Lung (tissue), 12 donors: ENCODE measurements around the gene CBX3. TPM values are rescaled to one million over a fixed set of nuclear protein-coding genes. Genes with fewer than 3 reads are reported as not detected.

Experiments used
- ATAC-seq: fragments of 200-7000 bp; cut with Tn5 transposase; one replicate; pipeline ENCODE4 v1.9.1; 2020; ENCODE audit warnings: moderate number of reproducible peaks; ENCODE audit not compliant: insufficient read depth, low FRiP score
- DNase-seq, 3 donors: peaks; one replicate each; pipeline ENCODE4 v3.0.0-alpha.2; 2013 to 2017
- H3K27ac ChIP-seq, 2 donors: one replicate each; pipeline ENCODE4 v1.5.1; 2013; ENCODE audit warnings: mild to moderate bottlenecking in 2 of 2, moderate library complexity in 2 of 2, control low read depth in 1 of 2, inconsistent platforms in 1 of 2, low read depth in 1 of 2, low read length in 1 of 2
- H3K27me3 ChIP-seq, 3 donors: one replicate each; pipeline ENCODE4 v1.5.1; 2013; ENCODE audit warnings: low read length in 2 of 3; ENCODE audit not compliant: control insufficient read depth in 3 of 3, insufficient read depth in 3 of 3
- H3K36me3 ChIP-seq, 4 donors: one replicate each; pipeline ENCODE4 v1.5.1; 2013; ENCODE audit warnings: low read length in 4 of 4, mild to moderate bottlenecking in 1 of 4, moderate library complexity in 1 of 4; ENCODE audit not compliant: control insufficient read depth in 4 of 4, insufficient read depth in 4 of 4
- H3K4me1 ChIP-seq, 5 donors: one replicate each; pipeline ENCODE4 v1.5.1; 2013; ENCODE audit warnings: low read length in 5 of 5, mild to moderate bottlenecking in 2 of 5, moderate library complexity in 1 of 5; ENCODE audit not compliant: control insufficient read depth in 5 of 5, insufficient read depth in 5 of 5
- H3K4me3 ChIP-seq: one replicate; pipeline ENCODE4 v1.5.1; 2013; ENCODE audit warnings: mild to moderate bottlenecking, control low read depth, moderate library complexity
- H3K9ac ChIP-seq, 2 donors: one replicate each; pipeline ENCODE4 v1.5.1; 2013; ENCODE audit warnings: low read length in 2 of 2, control low read depth in 1 of 2; ENCODE audit not compliant: insufficient read depth in 1 of 2
- H3K9me3 ChIP-seq, 4 donors: one replicate each; pipeline ENCODE4 v1.5.1; 2013; ENCODE audit warnings: low read length in 3 of 4, mild to moderate bottlenecking in 1 of 4, moderate library complexity in 1 of 4; ENCODE audit not compliant: control insufficient read depth in 4 of 4, insufficient read depth in 3 of 4
- WGBS, 2 donors: extraction: QIAGEN DNeasy Blood & Tissue Kit; methylation state at CpG; one replicate each; pipeline ENCODE4 v1.1.7; 2013; 5-methylcytosine and 5-hydroxymethylcytosine counted together
- polyA plus RNA-seq, 2 donors: library from polyadenylated mRNA; stranded (reverse); fragments of 200-250 nt; gene quantifications; one replicate each; pipeline ENCODE4 v1.2.1, GENCODE V29; 2013
- total RNA-seq, 2 donors: library from RNA; depleted of rRNA in 1 of 2; stranded (reverse); fragments of >200 nt in 1 of 2; gene quantifications; one replicate each; pipeline ENCODE4 v1.2.1, GENCODE V29; 2014 to 2021
- TF ChIP-seq, protein P1 (sequence below): IDR thresholded peaks from 2 replicates; pipeline ENCODE4 v1.5.1; 2012; ENCODE audit warnings: mild to moderate bottlenecking; ENCODE audit errors: control extremely low read depth, extremely low read depth
- donor health status: control.
- donor health status: control.
- donor health status: Bipolar disorder and iron deficiency.
- donor health status: healthy.
- donor health status: DM: yes; HTN: yes; CAD: no.

The CBX3 gene
- total and polyA plus RNA-seq, 4 donors: 77.7 to 136 (median 94.9) TPM

GRCh38 chr7:26187380-26188205, 14.0 kb upstream of the CBX3 start:
- TF ChIP-seq, protein P1, sequence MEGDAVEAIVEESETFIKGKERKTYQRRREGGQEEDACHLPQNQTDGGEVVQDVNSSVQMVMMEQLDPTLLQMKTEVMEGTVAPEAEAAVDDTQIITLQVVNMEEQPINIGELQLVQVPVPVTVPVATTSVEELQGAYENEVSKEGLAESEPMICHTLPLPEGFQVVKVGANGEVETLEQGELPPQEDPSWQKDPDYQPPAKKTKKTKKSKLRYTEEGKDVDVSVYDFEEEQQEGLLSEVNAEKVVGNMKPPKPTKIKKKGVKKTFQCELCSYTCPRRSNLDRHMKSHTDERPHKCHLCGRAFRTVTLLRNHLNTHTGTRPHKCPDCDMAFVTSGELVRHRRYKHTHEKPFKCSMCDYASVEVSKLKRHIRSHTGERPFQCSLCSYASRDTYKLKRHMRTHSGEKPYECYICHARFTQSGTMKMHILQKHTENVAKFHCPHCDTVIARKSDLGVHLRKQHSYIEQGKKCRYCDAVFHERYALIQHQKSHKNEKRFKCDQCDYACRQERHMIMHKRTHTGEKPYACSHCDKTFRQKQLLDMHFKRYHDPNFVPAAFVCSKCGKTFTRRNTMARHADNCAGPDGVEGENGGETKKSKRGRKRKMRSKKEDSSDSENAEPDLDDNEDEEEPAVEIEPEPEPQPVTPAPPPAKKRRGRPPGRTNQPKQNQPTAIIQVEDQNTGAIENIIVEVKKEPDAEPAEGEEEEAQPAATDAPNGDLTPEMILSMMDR: no peak
- Histone ChIP-seq H3K36me3 (peaks cover 12 to 48% (median 39%) of the 10 kb centered on the region in 4 donors), H3K9me3 (no peaks in the 10 kb centered on the region), H3K4me1 (peaks cover 0 to 10% (median 0%) of the 10 kb centered on the region in 5 donors), H3K9ac (no peak overlapping the region), H3K4me3 (no peak overlapping the region), H3K27ac (no peak overlapping the region), H3K27me3 (no peaks in the 10 kb centered on the region)
- WGBS, 2 donors: 74 to 80% methylated on average over 11 of the region's 11 CpGs
- no peak for DNase-seq
- no peak for ATAC-seq

DNA sequence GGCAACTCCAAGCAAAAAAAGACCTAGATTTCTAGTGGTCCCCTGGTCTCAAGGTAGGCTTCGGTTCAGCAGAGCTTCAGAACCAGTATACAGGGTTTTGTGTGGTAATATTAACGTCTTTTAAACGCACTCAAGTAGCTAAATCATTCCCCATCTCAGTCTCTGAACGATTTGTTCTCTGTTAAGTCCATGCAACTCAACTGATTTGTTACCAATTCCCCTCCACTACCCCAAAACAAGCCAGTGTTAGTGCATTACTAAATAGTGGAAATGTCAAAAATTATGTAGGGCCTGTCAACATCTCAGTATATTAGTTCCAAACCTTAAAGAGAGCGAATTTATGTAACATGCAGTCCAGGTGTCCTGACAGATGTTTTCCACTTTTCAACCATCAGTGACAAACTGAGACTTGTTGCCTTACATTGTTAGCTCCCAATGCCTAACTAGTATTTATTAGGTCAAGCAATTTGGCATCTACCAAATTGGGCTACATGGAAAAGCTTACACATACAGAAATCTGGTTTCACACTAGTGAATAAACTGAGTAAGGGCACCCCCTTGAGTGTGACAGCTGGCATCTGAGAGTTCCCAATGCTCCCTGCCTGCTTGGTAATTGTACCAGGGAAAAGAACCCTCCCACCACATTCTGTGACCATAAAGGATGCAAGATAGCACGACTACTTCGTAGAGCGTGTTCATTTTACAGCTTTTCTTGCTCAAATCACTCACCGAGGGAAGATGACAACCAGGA, 13.2 kb upstream of the CBX3 start:
- 89 to 91% methylated on average over 9 of the region's 9 CpGs for WGBS, 2 donors
- TF ChIP-seq, protein P1: no peak
- no peak for ATAC-seq
- no peaks in the 10 kb centered on the region for H3K9me3 ChIP-seq
- peaks cover 0 to 17% (median 2%) of the 10 kb centered on the region in 5 donors for H3K4me1 ChIP-seq
- no peak overlapping the region for H3K27ac ChIP-seq
- no peak overlapping the region for H3K4me3 ChIP-seq
- H3K27me3 ChIP-seq: no peaks in the 10 kb centered on the region
- DNase-seq: no peak
- H3K9ac ChIP-seq: no peak overlapping the region
- peaks cover 12 to 55% (median 47%) of the 10 kb centered on the region in 4 donors for H3K36me3 ChIP-seq

DNA sequence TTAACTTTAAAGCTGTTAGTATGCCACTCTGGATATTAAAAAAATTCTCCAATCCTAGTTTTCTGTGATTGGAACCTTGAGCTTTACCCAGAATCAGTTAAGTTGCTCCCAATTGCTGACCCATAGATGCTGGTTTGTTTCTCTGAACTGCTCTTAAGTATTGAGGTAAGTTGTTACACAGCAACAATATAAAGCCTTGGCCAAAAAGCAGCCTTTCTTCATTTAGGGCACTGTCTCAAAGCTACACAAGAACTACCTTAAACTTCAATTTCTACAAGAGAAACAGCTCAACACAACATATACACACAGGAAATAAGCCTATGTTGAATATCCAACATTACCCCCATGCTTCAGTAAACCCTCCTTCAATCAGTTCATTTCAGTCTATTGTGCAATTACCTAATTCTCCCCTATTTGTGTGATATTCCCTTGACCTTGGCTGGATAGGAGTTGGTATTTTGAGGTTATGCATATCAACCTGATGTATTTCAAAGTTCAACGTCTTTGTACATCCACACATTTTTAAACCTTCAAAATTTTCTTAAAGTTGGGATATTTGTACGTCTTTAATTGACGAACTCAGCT, 12.5 kb upstream of the CBX3 start:
- H3K27ac ChIP-seq: no peak overlapping the region
- H3K4me1 ChIP-seq: peaks cover 0 to 23% (median 2%) of the 10 kb centered on the region in 5 donors
- 93% methylated on average over 3 of the region's 3 CpGs for WGBS, 2 donors

More for the DNA sequence above, 12.5 kb upstream of the CBX3 start:
- no peak overlapping the region for H3K4me3 ChIP-seq
- peaks cover 17 to 60% (median 53%) of the 10 kb centered on the region in 4 donors for H3K36me3 ChIP-seq
- TF ChIP-seq, protein P1: no peak
- no peak overlapping the region for H3K9ac ChIP-seq
- no peaks in the 10 kb centered on the region for H3K27me3 ChIP-seq
- no peak for DNase-seq
- no peaks in the 10 kb centered on the region for H3K9me3 ChIP-seq
- no peak for ATAC-seq
